Activated CD4-positive, alpha-beta T cell treated with anti-CD3 and anti-CD28 coated beads, Interleukin-2, amount 50 U/mL, for 4 hours (primary cell): ENCODE results near the gene GDF7.

Experiments
- DNase-seq, 2 experiments: peaks; one replicate each; pipeline ENCODE4 v3.0.0-alpha.2; 2020

GDF7 gene

GRCh38 chr2:20663196-20664070, 3.5 kb upstream of the GDF7 start:
- DNase-seq: no peak

GRCh38 chr2:20664071-20664390, 2.9 kb upstream of the GDF7 start:
- DNase-seq: no peak

- no peak for DNase-seq
These were observed 2.3 kb upstream of the GDF7 start for GRCh38 chr2:20664431-20665242.

GRCh38 chr2:20665243-20666004, 1.5 kb upstream of the GDF7 start:
- DNase-seq: no peak

- DNase-seq: no peak
These were observed 990 bp upstream of the GDF7 start for GRCh38 chr2:20666005-20666303.

- no peak for DNase-seq
These were observed 197 bp downstream of the GDF7 start for GRCh38 chr2:20667151-20667530.

- no peak for DNase-seq
These were observed 822 bp downstream of the GDF7 start for GRCh38 chr2:20667531-20668401.

GRCh38 chr2:20668451-20668850, 1.5 kb downstream of the GDF7 start:
- DNase-seq: no peak

GRCh38 chr2:20668871-20669475, 2.0 kb downstream of the GDF7 start:
- DNase-seq: no peak

GRCh38 chr2:20669562-20670314, 2.8 kb downstream of the GDF7 start:
- DNase-seq: no peak

- no peak for DNase-seq
These were observed 3.5 kb downstream of the GDF7 start for GRCh38 chr2:20670315-20671035.

- DNase-seq: no peak
These were observed 4.2 kb downstream of the GDF7 start for GRCh38 chr2:20671036-20671735.

- no peak for DNase-seq
These were observed 4.8 kb downstream of the GDF7 start for GRCh38 chr2:20671736-20672080.

- no peak for DNase-seq
These were observed 5.4 kb downstream of the GDF7 start for GRCh38 chr2:20672201-20672951.

- no peak for DNase-seq
These were observed 6.9 kb downstream of the GDF7 start for GRCh38 chr2:20673686-20674308.

- DNase-seq: no peak
These were observed 7.5 kb downstream of the GDF7 start for GRCh38 chr2:20674309-20674965.

- DNase-seq: no peak
These were observed 8.2 kb downstream of the GDF7 start for GRCh38 chr2:20674974-20675679.
